Measurements from ENCODE around the gene GPR160.
A peak's percentile ranks its signal among the peaks of the same experiment; 100 is the strongest.
"Not testable (repeated sequence)": the region's sequence is repeated elsewhere in the genome, so short reads cannot be mapped to it uniquely, and the experiment has no call there.

GPR160 gene

DNA sequence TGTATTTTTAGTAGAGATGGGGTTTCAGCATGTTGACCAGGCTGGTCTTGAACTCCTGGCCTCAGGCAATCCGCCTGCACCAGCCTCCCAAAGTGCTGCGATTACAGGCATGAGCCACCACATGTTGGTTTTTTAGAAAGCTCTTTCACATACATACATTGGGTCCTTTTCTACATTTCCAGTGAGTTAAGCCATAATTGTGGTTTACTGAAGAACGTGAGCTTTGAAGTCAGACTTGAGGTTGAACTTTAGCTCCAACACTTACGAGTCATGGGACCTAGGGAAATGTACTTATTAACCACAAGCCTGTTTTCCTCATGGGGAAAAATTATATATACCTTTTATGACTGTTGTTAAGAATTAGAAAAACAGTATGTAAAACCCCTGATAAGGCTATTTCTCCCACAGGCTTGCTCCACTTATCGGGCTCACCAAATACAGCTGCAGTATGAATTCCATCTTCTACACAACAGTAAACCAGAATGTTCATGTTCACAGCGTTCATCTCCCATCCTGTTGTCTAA lies 39.0 kb downstream of the GPR160 start:
- no peak for DNase-seq

DNA sequence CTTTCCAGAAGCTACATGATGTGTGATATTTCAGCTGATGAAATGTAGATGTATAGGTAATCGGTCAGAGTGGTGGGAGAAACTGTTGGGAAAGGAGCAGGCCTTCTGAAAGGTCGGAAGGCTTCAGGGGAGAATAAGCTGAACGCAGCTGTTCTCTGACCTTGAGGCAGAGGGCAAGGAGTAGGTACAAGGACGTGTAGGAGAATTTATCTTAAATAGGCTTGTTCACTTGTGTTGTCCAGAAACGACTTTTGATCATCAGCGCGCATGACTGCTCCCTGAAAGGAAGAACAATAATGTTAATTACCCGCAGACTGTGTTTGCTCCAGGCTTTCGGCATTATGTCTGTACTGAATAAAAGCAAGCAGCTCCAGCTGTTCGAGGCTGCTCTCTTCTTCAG lies 39.6 kb downstream of the GPR160 start:
- no peak for DNase-seq

DNA sequence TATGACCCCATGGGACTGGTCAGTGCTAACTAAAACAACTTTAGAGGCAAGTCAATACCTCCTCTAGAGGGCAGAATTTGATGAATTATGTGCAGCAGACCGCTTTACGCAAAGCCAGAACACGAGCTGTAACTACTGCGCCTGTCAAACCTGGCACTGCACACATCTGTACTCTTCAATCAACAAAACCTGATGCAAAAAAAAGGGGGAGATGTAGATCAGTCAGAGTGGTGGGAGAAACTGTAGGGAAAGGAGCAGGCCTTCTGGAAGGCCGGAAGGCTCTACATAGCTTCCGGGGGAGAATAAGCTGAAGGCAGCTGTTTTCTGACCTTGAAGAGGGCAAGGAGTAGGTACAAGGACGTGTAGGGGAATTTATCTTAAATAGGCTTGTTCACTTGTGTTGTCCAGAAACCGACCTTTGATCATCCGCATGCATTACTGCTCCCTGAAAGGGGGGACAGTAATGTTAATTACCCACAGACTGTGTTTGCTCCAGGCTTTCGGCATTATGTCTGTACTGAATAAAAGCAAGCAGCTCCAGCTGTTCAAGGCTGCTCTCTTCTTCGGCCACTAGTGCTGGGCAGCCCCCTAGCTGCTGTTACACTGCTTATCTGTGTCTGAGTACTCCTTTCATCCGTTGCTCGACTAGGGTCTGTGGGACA lies 41.0 kb downstream of the GPR160 start:
- DNase-seq = no peak

GRCh38 chr3:170079536-170080165 lies 41.9 kb downstream of the GPR160 start:
- DNase-seq = no peak

DNA sequence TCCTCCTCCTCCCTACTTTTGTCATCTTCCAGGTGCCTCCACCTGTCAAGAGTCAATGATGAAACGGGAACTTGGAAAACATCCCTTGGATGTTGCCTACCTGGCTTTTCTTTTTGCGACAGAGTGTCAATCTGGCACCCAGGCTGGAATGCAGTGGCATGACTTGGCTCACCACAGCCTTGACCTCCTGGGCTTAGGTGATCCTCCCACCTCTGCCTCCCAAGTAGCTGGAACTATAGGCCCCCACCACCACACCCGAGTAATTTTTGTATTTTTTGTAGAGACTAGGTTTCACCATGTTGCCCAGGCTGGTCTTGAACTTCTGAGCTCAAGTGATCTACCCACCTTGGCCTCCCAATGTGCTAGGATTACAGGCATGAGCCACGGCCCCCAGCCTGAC lies 42.8 kb downstream of the GPR160 start:
- DNase-seq = no peak

DNA sequence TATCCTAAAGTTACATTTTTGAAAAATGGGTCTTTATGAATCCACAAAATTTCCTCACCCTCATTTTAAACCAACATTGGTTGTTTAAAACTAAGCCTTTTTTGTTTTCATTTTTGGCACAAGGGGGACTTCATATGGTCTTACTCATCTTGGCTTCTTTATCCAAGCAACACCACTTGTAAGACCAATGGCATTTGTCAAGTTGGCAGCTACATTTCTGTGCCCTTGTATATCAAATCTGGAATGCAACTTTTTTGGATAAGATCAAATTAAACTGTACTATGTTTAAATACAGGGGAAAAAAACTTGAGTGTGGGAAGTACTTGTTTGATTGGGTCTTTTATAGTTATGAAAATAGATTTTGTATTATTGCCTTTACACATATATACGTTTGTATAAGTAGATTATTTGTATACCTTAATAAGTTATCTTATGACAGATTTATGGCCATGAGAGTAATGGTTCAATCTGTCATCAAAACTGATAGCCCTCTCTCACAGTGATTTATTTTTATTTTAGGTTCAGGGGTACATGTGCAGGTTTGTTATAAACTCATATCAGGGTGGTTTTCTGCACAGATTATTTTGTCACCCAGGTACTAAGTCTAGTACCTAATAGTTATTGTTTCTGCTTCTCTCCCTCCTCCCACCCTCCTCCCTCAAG lies 43.4 kb downstream of the GPR160 start:
- no peak for DNase-seq

GRCh38 chr3:170083343-170083742 lies 45.5 kb downstream of the GPR160 start:
- no peak for DNase-seq

GRCh38 chr3:170085396-170085795 lies 47.6 kb downstream of the GPR160 start:
- DNase-seq = no peak

- peak; percentile 31 for DNase-seq
Observed at GRCh38 chr3:170089862-170090600, 52.2 kb downstream of the GPR160 start.

DNA sequence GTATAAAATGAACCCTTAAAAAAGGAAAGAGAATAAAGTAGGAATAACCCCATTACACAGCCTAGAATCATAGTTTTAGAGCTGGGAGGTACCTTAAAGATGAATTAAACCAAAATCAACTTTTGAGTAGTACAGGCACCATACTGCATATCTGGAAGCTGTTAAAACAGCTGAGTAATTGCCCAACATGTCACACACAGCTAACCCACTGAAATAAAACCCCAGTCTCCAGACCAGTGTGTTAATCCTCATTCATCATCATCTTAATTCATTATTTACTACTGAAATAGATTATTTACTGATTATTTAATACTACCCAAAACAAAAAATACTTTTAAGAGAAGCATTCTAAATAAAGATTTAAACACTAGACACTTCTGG lies 52.8 kb downstream of the GPR160 start:
- DNase-seq = peak; percentile 20 to 21

GRCh38 chr3:170092907-170093306 lies 55.1 kb downstream of the GPR160 start:
- peak; percentile 25 to 31 for DNase-seq

- DNase-seq = no peak
Observed at GRCh38 chr3:170095771-170096170, 58.0 kb downstream of the GPR160 start.

- no peak for DNase-seq
Observed at GRCh38 chr3:170096342-170096741, 58.5 kb downstream of the GPR160 start.

GRCh38 chr3:170098753-170099152 lies 61.0 kb downstream of the GPR160 start:
- no peak for DNase-seq

- no peak for DNase-seq
Observed at GRCh38 chr3:170100944-170101343, 63.1 kb downstream of the GPR160 start.

DNA sequence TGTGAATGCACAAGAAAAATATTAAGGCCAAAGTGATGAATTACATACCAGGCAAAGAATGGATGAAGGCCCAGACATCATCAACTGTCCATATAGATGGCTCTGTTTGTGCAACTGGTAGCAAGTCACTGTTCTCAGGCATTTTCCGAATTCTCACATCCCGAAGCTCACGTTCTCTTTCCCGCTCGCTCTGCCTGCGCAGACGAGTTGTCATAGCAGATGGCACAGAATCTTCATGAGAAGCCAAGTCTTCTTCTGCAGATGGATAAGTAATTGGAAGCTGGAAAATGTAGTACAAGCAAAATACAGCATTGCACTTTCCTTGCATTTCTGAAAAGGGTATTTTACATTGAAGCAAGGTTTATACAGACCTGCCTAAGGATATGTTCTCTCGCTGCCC lies 64.6 kb downstream of the GPR160 start:
- DNase-seq = no peak

GRCh38 chr3:170107941-170108340 lies 70.1 kb downstream of the GPR160 start:
- no peak for DNase-seq

- no peak for DNase-seq
Observed at GRCh38 chr3:170108955-170109354, 71.2 kb downstream of the GPR160 start.

DNA sequence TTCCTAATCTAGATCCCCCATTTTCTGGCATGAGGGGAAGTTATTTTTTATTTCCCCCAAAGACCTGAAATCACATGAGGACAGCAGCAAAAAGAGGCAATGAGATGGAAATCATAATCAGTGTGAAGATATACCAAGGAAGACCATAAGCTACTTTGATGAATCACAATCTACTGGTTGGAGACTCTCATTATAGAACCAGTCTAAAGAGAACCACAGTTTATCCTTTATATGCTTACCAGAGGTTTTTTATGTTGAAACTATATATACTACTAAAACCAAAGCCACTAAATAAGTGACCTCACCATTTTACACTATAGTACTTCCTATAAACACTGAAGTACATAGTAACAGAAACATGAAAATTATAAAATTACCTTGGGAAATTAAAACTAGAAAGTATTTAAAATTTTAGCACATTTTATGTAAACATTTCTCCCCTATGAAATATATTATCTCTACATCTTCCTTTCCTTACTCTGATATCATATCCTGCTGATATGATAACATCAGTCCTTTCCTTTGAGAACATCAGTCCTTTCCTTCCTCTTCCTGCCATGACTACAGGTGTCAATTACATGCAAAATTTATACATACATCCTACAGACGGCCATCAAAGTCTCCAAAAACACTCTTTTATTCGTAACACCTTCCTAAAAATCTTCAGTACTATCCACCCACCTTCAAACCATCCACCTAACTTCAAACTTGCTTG lies 71.9 kb downstream of the GPR160 start:
- DNase-seq = no peak

DNA sequence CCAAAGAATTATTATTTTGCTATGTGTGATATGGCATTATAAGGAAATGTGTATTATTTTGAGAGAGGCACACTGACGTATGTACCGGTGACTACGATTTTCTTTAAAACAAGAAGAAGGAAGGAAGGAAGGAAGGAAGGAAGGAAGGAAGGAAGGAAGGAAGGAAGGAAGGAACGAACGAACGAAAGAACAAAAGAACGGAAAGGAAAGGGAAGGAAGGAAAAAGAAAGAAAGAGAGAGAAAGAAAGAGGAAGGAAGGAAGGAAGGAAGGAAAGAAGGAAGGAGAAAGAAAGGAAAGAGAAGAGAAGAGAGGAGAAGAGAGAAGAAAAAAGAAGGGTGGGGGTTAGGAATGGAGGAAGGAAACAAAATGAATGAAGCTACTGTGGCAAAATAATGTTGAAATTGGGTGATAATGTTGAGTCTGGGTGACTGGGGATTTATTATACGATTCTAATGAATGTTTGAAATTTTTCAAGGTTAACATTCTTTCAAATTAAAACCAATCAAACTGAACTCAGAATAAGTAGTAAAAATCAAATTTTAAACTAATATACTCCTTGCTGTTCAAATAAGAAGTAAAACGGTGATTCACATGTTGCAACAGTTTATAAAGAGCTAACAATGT lies 73.5 kb downstream of the GPR160 start:
- DNase-seq = no peak

GRCh38 chr3:170114165-170114564 lies 76.4 kb downstream of the GPR160 start:
- not testable (repeated sequence) for DNase-seq

- DNase-seq = peak in 1 of 2 experiments; percentile 10
Observed at GRCh38 chr3:170117134-170117533, 79.3 kb downstream of the GPR160 start.
